HCT116 (cell line): ENCODE measurements around the gene MGST3. TPM values are rescaled to one million over a fixed set of nuclear protein-coding genes. Genes with fewer than 3 reads are reported as not detected.

Experiments
- ATAC-seq: fragments of 200-7000 bp; cut with Tn5 transposase; 2 replicates; pipeline ENCODE4 v1.9.1; 2020; ENCODE audit warnings: mild to moderate bottlenecking, moderate library complexity
- BruUV-seq: library from RNA; stranded (reverse); fragments of 400-500 nt; replicated peaks from 2 replicates; lab custom pipeline; 2021; lab: Mats Ljungman, UMichigan
- CTCF ChIA-PET: fragments of 300-600 bp; sonication (Branson Sonifier 250); formaldehyde crosslinking; loops from one replicate; lab custom pipeline; 2021; ENCODE audit warnings: antibody characterized with exemption; lab: Charles Lee
- POLR2A ChIA-PET: fragments of 300-600, 350-600 bp; sonication (Branson Sonifier 250); formaldehyde crosslinking; loops from one replicate; lab custom pipeline; 2021; ENCODE audit warnings: antibody characterized with exemption; lab: Charles Lee
- RAD21 ChIA-PET, 2 experiments: fragments of 300-600 bp; sonication (Branson Sonifier 250); formaldehyde crosslinking; loops; one replicate each; lab custom pipeline; 2023; ENCODE audit warnings: low total read pairs in 2 of 2; ENCODE audit not compliant: uncharacterized antibody in 2 of 2, unreplicated experiment in 2 of 2, low non-redundant PET in 1 of 2; lab: Charles Lee
- DNase-seq: peaks from one replicate; pipeline ENCODE4 v3.0.0-alpha.2; 2010; ENCODE audit warnings: low read depth, low spot score
- H2AFZ ChIP-seq: fragments of 200-600 bp; shearing (Covaris generic), sonication (generic); 2 replicates; pipeline ENCODE4 v1.6.1; 2017; ENCODE audit warnings: low read depth, mixed run types, mixed read lengths, antibody characterized with exemption, low read length; ENCODE audit not compliant: poor library complexity, severe bottlenecking
- H3K27ac ChIP-seq: 2 replicates; pipeline ENCODE4 v1.5.1; 2012; ENCODE audit warnings: low read depth, low read length
- H3K27me3 ChIP-seq: fragments of 200-600 bp; sonication (generic); 2 replicates; pipeline ENCODE4 v1.6.1; 2016; ENCODE audit warnings: mixed run types, low read length, mixed read lengths; ENCODE audit not compliant: insufficient read depth
- H3K36me3 ChIP-seq, 2 experiments: fragments of 200-500 bp in 1 of 2; fragments of 200-600 bp in 1 of 2; sonication (Bioruptor generic) in 1 of 2; sonication (generic) in 1 of 2; 2 replicates each; pipeline versions ENCODE4 v1.5.1 to v1.6.1; 2014 to 2016; ENCODE audit warnings: low read length in 2 of 2, inconsistent platforms in 1 of 2, mixed read lengths in 1 of 2, mixed run types in 1 of 2; ENCODE audit not compliant: insufficient read depth in 2 of 2, control insufficient read depth in 1 of 2
- H3K4me1 ChIP-seq, 2 experiments: fragments of 200-600 bp in 1 of 2; sonication (generic) in 1 of 2; 2 replicates each; pipeline versions ENCODE4 v1.5.1 to v1.6.1; 2012 to 2017; ENCODE audit warnings: low read length in 2 of 2, inconsistent platforms in 1 of 2, mild to moderate bottlenecking in 1 of 2, mixed read lengths in 1 of 2, mixed run types in 1 of 2, moderate library complexity in 1 of 2; ENCODE audit not compliant: insufficient read depth in 2 of 2, control insufficient read depth in 1 of 2
- H3K4me2 ChIP-seq: fragments of 200-600 bp; sonication (generic); 2 replicates; pipeline ENCODE4 v1.6.1; 2017; ENCODE audit warnings: mixed run types, low read length, mixed read lengths
- H3K4me3 ChIP-seq, 2 experiments: fragments of 200-600 bp in 1 of 2; sonication (generic) in 1 of 2; replicated peaks in 1 of 2; 2 replicates each; pipeline ENCODE4 v1.5.1; 2011 to 2016; ENCODE audit warnings: low read length in 2 of 2, control low read depth in 1 of 2, low read depth in 1 of 2, mild to moderate bottlenecking in 1 of 2, mixed read lengths in 1 of 2, mixed run types in 1 of 2
- H3K79me2 ChIP-seq: fragments of 200-600 bp; sonication (generic); 2 replicates; pipeline ENCODE4 v1.6.1; 2017; ENCODE audit warnings: mild to moderate bottlenecking, mixed run types, low read length, moderate library complexity, mixed read lengths; ENCODE audit not compliant: insufficient read depth
- H3K9ac ChIP-seq: fragments of 200-600 bp; sonication (generic); 2 replicates; pipeline ENCODE4 v1.6.1; 2016; ENCODE audit warnings: low read length, mixed read lengths
- H3K9me2 ChIP-seq: fragments of 200-600 bp; sonication (generic), shearing (Covaris generic); 2 replicates; pipeline ENCODE4 v1.6.1; 2017; ENCODE audit warnings: mixed run types, mild to moderate bottlenecking, moderate library complexity; ENCODE audit not compliant: insufficient read depth
- H3K9me3 ChIP-seq, 2 experiments: fragments of 200-500 bp in 1 of 2; fragments of 200-600 bp in 1 of 2; sonication (Bioruptor generic) in 1 of 2; sonication (generic) in 1 of 2; 2 replicates each; pipeline ENCODE4 v1.6.1; 2014 to 2017; ENCODE audit warnings: low read length in 2 of 2, mixed read lengths in 2 of 2, inconsistent platforms in 1 of 2, low read depth in 1 of 2, mild to moderate bottlenecking in 1 of 2, mixed run types in 1 of 2, moderate library complexity in 1 of 2; ENCODE audit not compliant: control insufficient read depth in 1 of 2, insufficient read depth in 1 of 2
- H4K20me1 ChIP-seq: fragments of 200-600 bp; sonication (generic), shearing (Covaris generic); 2 replicates; pipeline ENCODE4 v1.6.1; 2017; ENCODE audit warnings: mixed run types, mild to moderate bottlenecking, moderate library complexity; ENCODE audit not compliant: insufficient read depth
- ATF3 ChIP-seq: IDR thresholded peaks from 2 replicates; pipeline ENCODE4 v1.6.1; 2012
- CBX3 ChIP-seq: IDR thresholded peaks from 2 replicates; pipeline ENCODE4 v1.6.1; 2012; ENCODE audit warnings: low read depth
- CEBPB ChIP-seq: IDR thresholded peaks from 2 replicates; pipeline ENCODE4 v1.6.1; 2012; ENCODE audit warnings: low read depth
- CTCF ChIP-seq, 3 experiments: fragments of 200-600 bp in 1 of 3; sonication (generic) in 1 of 3; IDR thresholded peaks in 2 of 3; conservative IDR thresholded peaks in 1 of 3; 2 replicates each; pipeline ENCODE4 v1.5.1; 2012 to 2017; ENCODE audit warnings: low read depth in 2 of 3, low read length in 2 of 3, antibody characterized with exemption in 1 of 3, borderline replicate concordance in 1 of 3, control low read depth in 1 of 3, mild to moderate bottlenecking in 1 of 3, mixed read lengths in 1 of 3, mixed run types in 1 of 3, moderate library complexity in 1 of 3; ENCODE audit not compliant: insufficient read depth in 1 of 3
- EGR1 ChIP-seq: IDR thresholded peaks from 2 replicates; pipeline ENCODE4 v1.6.1; 2012; ENCODE audit warnings: low read depth
- ELF1 ChIP-seq: IDR thresholded peaks from 2 replicates; pipeline ENCODE4 v1.6.1; 2012; ENCODE audit warnings: low read depth, borderline replicate concordance
- EZH2 ChIP-seq: fragments of 200-600 bp; sonication (generic); IDR thresholded peaks from 2 replicates; pipeline ENCODE4 v1.6.1; 2017; ENCODE audit warnings: antibody characterized with exemption, mixed run types
- FOSL1 ChIP-seq: IDR thresholded peaks from 2 replicates; pipeline ENCODE4 v1.6.1; 2012; ENCODE audit warnings: low read depth
- JUND ChIP-seq: IDR thresholded peaks from 2 replicates; pipeline ENCODE4 v1.6.1; 2012
- POLR2AphosphoS5 ChIP-seq: IDR thresholded peaks from 2 replicates; pipeline ENCODE4 v1.6.1; 2011; ENCODE audit warnings: mild to moderate bottlenecking, low read depth, low read length, moderate library complexity
- RAD21 ChIP-seq: IDR thresholded peaks from 2 replicates; pipeline ENCODE4 v1.6.1; 2012; ENCODE audit warnings: low read depth, mild to moderate bottlenecking
- REST ChIP-seq: IDR thresholded peaks from 2 replicates; pipeline ENCODE4 v1.6.1; 2012; ENCODE audit warnings: low read depth
- SP1 ChIP-seq: IDR thresholded peaks from 2 replicates; pipeline ENCODE4 v1.6.1; 2012; ENCODE audit warnings: low read depth
- SRF ChIP-seq: IDR thresholded peaks from 2 replicates; pipeline ENCODE4 v1.6.1; 2012; ENCODE audit warnings: low read depth
- TCF7L2 ChIP-seq: IDR thresholded peaks from 2 replicates; pipeline ENCODE4 v1.7.0; 2011; ENCODE audit warnings: borderline replicate concordance, inconsistent platforms; ENCODE audit not compliant: insufficient read depth, insufficient read length; ENCODE audit errors: extremely low read depth
- YY1 ChIP-seq: IDR thresholded peaks from 2 replicates; pipeline ENCODE4 v1.6.1; 2011; ENCODE audit warnings: low read length, low read depth, moderate library complexity, mild to moderate bottlenecking; ENCODE audit not compliant: insufficient replicate concordance; ENCODE audit errors: extremely low read depth
- ZFX ChIP-seq: fragments of 450-650 bp; IDR thresholded peaks from 2 replicates; pipeline ENCODE4 v1.6.1; 2017
- intact Hi-C: fragments of 100-400 bp; cut with micrococcal nuclease; formaldehyde crosslinking; loops from 2 replicates; pipeline ENCODE4 v1.10.0; 2022
- total RNA-seq: library from RNA; stranded (reverse); gene quantifications from one replicate; pipeline ENCODE4 v1.2.1, GENCODE V29; 2021; ENCODE audit not compliant: unreplicated experiment

The MGST3 gene
- total RNA-seq, 1 experiment from 2014 or later, result 93.7 TPM

- H3K4me1 ChIP-seq, result no peaks in the 10 kb centered on the region
- BruUV-seq, result no TSS peak
- H2AFZ ChIP-seq, result no peak overlapping the region
- H3K9me3 ChIP-seq, result no peaks in the 10 kb centered on the region
- POLR2A ChIA-PET, result no interaction called here
- no peaks in the 10 kb centered on the region for H3K9me2 ChIP-seq
- H3K9ac ChIP-seq, result no peak overlapping the region
- ATAC-seq, result no peak
- H3K27me3 ChIP-seq, result no peaks in the 10 kb centered on the region
- CTCF ChIA-PET, result no interaction called here
- no peak overlapping the region for H3K27ac ChIP-seq
- H3K79me2 ChIP-seq, result no peaks in the 10 kb centered on the region
- H3K4me2 ChIP-seq, result no peak overlapping the region
- H3K4me3 ChIP-seq, result no peak overlapping the region
- RAD21 ChIA-PET, result interaction anchor here in 1 of 2 experiments (0.6 kb wide), 1 partner anchor 249 kb away, joined by 3 read pairs; no protein-coding TSS in a partner anchor
- no peaks in the 10 kb centered on the region for H3K36me3 ChIP-seq
- intact Hi-C loops, result no loop called here
- H4K20me1 ChIP-seq, result no peaks in the 10 kb centered on the region
- TF ChIP-seq EGR1, result no peak
- TF ChIP-seq SRF, result no peak
- DNase-seq, result no peak
Observed at GRCh38 chr1:165623624-165624023, 7.4 kb upstream of the MGST3 start.

GRCh38 chr1:165624441-165624840 is 6.6 kb upstream of the MGST3 start:
- ChIA-PET RAD21 (no interaction called here), CTCF (no interaction called here)
- no peak for ATAC-seq
- TF ChIP-seq EZH2, result no peak
- no peak for TF ChIP-seq REST
- no peak for TF ChIP-seq SP1
- no peak for TF ChIP-seq FOSL1
- TF ChIP-seq YY1, result no peak
- TF ChIP-seq ELF1, result no peak
- no peak for TF ChIP-seq JUND
- no peak for TF ChIP-seq RAD21
- TF ChIP-seq POLR2AphosphoS5, result no peak
- TF ChIP-seq TCF7L2, result no peak
- no peak for TF ChIP-seq ATF3
- no peak for TF ChIP-seq CTCF (IDR thresholded peaks at IDR 0.05 in 2 of 3, conservative IDR thresholded peaks at IDR 0.05 in 1 of 3; ENCODE audit: borderline replicate concordance in 1 of 3, insufficient read depth in 1 of 3, low read depth in 2 of 3, low read length in 2 of 3)
- TF ChIP-seq ZFX, result no peak
- no peak for TF ChIP-seq CEBPB
- TF ChIP-seq CBX3, result no peak

More at GRCh38 chr1:165624441-165624840, 6.6 kb upstream of the MGST3 start:
- H3K27ac ChIP-seq, result no peak overlapping the region
- no peaks in the 10 kb centered on the region for H3K36me3 ChIP-seq
- intact Hi-C loops, result no loop called here
- no peak overlapping the region for H2AFZ ChIP-seq
- H3K79me2 ChIP-seq, result no peaks in the 10 kb centered on the region
- H3K4me1 ChIP-seq, result no peaks in the 10 kb centered on the region
- H3K9me3 ChIP-seq, result no peaks in the 10 kb centered on the region
- no peaks in the 10 kb centered on the region for H4K20me1 ChIP-seq
- H3K4me3 ChIP-seq, result no peak overlapping the region
- H3K27me3 ChIP-seq, result no peaks in the 10 kb centered on the region
- POLR2A ChIA-PET, result no interaction called here
- H3K9me2 ChIP-seq, result no peaks in the 10 kb centered on the region
- no TSS peak for BruUV-seq
- no peak overlapping the region for H3K4me2 ChIP-seq
- no peak for DNase-seq
- H3K9ac ChIP-seq, result no peak overlapping the region
